ENCODE data around the gene SCYL3.
"Not testable (repeated sequence)": the region's sequence is repeated elsewhere in the genome, so short reads cannot be mapped to it uniquely, and the experiment has no call there.

The SCYL3 gene

DNA sequence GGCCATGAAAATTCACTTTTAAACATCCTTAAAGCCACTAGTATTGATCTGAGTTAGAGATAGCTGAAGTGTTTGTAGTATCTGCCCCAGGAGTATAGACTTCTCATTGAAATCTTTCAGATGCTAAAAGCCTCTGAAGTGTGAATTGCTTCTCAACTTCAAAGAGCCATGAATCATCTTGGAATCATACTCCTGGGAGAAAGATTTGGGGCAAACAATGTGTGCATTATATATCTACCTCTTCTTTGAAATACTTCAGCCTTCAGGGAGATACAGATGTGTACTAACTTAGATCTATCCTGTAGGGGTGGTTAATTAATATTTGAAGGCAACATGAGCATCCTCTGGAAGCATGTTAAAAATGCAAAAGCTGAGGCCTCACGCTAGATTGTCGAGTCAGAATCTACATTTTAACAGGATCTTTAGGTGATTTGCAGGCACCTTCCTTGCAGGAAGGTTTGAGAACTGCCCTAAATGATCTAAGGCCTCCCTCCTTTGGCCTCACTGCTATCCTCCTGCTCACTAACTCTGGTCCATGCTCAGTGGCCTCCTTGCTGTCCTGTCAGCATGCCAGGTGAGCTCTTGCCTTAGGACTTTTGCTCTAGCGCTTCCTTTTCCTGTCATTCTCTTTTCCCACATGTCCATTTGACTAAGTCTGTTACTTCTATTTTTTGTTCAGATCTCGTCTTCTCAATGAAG lies 6.0 kb upstream of the SCYL3 start:
- DNase-seq: no peak

DNA sequence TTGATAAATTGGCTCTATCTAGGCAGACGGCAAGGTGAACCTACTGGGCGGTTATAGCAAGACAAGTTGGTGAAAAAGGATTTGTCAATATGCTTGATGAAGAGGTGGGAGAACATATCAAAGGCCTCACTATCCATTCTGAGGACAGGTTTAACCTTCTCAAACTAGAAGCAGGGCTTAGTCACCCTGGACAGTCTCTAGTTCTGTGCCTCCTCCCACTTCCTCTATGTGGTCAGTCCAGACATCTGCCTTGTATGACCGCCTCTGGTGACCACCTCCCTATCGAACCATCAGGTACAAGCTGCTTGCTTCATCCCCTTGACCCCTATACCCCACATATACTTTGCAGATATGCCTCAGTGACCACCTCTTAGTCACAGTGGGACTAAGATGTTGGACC lies 2.3 kb upstream of the SCYL3 start:
- no peak for DNase-seq

GRCh38 chr1:169894424-169895145 lies 889 bp upstream of the SCYL3 start:
- no peak for DNase-seq

DNA sequence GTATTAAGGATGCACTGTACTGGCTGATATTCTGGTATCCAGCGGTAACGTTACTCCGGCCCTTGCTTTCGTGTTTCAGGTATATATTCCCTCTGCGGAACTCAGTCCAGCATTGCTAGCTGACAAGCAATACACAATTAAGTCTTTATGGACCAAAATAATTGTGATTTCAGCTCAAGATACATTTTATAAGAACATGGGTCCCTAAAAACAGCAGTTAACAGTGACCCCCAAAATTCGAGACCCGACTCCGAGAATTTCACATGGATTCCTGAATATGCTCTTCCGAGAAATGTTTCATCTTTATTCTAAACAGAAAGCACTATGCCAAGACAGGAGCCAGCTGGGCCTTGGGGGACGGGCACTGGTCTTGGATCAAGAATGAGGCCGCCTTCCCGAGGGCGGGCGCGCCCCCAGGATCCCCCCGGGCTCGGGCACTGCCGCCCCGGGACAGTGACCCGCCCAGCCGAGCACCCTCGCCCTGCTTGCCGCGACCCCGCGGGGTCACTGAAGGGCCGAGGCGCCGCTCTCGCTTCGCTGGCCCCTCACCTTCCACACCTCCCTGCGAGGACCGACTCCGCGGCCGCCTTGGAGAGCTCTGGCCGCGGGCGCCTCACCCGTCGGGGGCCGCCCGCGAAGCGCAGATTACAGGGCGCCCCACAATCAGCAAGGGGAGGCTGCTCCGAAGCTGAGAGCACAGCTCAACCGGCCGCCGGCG lies 610 bp downstream of the SCYL3 start:
- DNase-seq: no peak

DNA sequence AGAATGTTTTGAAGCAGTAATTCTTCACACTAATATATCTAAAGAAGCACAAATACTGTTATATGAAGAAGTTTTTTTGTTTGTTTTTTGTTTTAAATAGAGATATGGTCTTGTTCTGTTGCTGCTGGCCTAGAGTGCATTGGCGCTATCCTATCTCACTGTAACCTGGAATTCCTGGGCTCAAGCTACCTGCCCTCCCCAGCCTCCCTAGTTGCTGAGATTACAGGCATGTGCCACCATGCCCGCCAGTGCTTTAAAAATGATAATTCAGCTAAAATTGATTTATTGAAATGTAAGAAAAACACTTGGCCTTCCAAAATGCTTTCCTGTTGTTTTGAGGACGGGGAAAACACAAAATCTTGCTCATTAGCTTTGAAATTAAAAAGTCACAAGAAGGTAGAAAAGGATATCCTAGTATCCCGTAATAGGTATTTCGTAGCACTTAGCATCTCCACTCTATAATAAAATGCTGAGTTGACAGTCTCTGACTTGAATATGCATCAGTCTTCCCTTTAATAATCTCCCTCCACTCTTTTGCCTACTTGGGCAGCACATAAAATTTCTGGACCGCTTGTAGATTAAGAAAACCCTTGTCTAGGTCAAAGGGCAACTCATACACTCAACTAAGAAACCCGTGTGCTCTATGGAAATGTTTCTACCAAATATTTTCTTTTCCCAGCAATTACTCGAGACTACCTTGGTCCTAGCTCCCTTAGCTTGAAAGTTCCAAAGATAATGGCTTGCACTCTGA lies 1.3 kb downstream of the SCYL3 start:
- DNase-seq: no peak

DNA sequence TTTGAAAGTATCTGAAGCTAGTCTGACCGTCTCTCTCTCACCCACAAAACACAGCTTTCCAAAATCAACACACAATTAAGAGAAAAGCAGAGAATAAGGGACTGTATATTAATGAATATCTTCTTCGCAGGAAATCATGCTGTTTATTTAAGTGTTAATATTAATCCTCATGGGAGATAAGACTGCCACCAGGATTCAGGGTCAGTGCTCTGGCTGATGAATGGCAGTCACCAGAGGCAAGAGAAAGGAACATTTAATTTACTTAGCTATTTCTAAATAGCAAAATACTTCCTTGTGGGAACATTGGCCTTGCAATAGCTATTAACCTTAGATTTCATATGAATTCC lies 2.2 kb downstream of the SCYL3 start:
- DNase-seq: no peak

- no peak for DNase-seq
These were observed 2.7 kb downstream of the SCYL3 start for GRCh38 chr1:169890761-169891538.

DNA sequence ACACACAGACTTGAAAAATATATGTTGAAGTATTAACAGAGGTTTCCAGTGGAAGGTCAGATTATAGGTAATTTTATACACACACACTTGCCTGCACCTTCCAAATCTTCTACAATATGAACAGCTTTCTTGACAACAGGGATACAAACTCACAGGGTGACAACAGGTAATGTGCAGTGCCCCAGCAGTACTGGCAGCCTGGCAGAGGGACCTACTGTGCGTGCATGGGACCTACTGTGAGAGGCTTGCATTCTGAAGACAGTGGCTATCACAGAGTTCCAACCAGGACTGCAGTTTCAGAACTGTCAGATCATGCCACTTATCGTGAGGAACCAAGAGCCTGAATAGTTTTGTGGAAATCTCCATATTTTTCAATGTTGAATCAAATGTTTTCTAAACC lies 3.8 kb downstream of the SCYL3 start:
- DNase-seq: no peak

- no peak for DNase-seq
These were observed 6.8 kb downstream of the SCYL3 start for GRCh38 chr1:169886931-169887330.

- no peak for DNase-seq
These were observed 7.3 kb downstream of the SCYL3 start for GRCh38 chr1:169886422-169886821.

- no peak for DNase-seq
These were observed 8.5 kb downstream of the SCYL3 start for GRCh38 chr1:169885207-169885606.

GRCh38 chr1:169884634-169885033 lies 9.1 kb downstream of the SCYL3 start:
- DNase-seq: no peak

DNA sequence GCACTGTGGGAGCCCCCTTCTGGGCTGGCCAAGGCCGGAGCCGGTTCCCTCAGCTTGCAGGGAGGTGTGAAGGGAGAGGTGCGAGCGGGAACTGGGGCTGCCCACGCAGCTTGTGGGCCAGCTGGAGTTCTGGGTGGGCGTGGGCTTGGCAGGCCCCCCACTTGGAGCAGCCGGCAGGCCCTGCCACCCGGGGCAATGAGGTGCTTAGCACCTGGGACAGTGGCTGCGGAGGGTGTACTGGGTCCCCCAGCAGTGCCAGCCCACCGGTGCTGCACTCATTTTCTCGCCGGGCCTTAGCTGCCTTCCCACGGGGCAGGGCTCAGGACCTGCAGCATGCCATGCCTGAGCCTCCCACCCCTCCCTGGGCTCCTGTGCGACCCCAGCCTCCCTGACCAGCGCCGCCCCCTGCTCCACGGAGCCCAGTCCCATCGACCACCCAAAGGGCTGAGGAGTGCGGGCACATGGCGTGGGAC lies 11.6 kb downstream of the SCYL3 start:
- no peak for DNase-seq

- no peak for DNase-seq
These were observed 14.5 kb downstream of the SCYL3 start for GRCh38 chr1:169879034-169879840.

GRCh38 chr1:169878498-169878897 lies 15.2 kb downstream of the SCYL3 start:
- no peak for DNase-seq

DNA sequence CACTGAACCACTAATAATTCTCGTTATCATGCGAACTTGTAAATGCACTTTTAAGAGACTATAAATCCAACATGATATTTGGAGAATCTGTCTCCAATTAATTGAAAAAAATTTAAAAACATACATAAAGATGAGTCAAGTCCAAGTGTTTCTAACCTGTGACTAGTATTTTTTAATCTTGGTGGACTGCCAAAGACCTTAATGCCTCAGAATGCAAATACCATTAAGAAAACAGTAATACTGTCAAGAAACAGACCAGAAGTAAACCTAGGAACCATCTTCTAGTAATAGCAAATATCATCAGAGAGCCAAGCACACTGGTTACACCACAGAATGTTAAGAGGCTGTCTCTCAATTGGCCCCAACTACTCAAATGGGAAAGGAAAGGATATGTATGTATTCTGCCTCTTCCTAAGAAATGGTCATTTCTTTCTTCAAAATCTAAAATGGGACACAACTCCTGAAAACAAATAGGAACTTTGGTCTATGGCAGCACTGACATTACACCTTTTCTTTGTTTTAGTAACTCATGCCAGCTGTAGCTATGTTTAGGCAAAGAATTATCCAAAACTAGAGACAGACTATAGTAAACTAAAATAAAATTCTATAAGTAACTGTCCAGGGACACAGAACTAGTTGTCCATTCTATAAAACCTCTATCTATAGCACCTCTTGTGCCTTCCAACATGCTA lies 15.8 kb downstream of the SCYL3 start:
- DNase-seq: no peak

GRCh38 chr1:169874229-169874628 lies 19.5 kb downstream of the SCYL3 start:
- no peak for DNase-seq

GRCh38 chr1:169873582-169874199 lies 20.0 kb downstream of the SCYL3 start:
- no peak for DNase-seq

DNA sequence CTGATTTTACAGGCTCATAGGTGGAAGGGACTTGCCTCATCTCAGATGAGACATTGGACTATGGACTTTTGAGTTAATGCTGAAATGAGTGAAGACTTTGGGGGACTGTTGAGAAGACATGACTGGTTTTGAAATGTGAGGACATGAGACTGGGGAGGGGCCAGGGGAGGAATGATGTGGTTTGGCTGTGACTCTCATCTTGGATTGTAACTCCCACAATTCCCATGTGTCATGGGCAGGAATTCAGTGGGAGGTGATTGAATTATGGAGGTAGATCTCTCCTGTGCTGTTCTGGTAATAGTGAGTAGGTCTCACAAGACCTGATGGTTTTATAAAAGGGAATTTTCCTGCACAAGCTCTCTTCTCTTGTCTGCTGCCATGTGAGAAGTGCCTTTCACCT lies 20.8 kb downstream of the SCYL3 start:
- no peak for DNase-seq

- DNase-seq: not testable (repeated sequence)
These were observed 21.7 kb downstream of the SCYL3 start for GRCh38 chr1:169871988-169872387.

Measured in right hindlimb (tissue), 1 donor.